Activated naive CD4-positive, alpha-beta T cell treated with anti-CD3 and anti-CD28 coated beads, Interleukin-2, amount 50 U/mL, for 24 hours (primary cell): ENCODE measurements around the gene TMEM18.

ENCODE experiments used
- H3K27ac Mint-ChIP-seq: one replicate; pipeline ENCODE4 v1.8.0; 2021; ENCODE audit warnings: mild to moderate bottlenecking, mixed read lengths
- H3K27me3 Mint-ChIP-seq: one replicate; pipeline ENCODE4 v1.8.0; 2021; ENCODE audit warnings: mixed read lengths
- H3K36me3 Mint-ChIP-seq: one replicate; pipeline ENCODE4 v1.8.0; 2021; ENCODE audit warnings: mixed read lengths
- H3K4me1 Mint-ChIP-seq: one replicate; pipeline ENCODE4 v1.8.0; 2021; ENCODE audit warnings: mixed read lengths
- H3K4me3 Mint-ChIP-seq: one replicate; pipeline ENCODE4 v1.8.0; 2021; ENCODE audit warnings: mild to moderate bottlenecking, mixed read lengths
- H3K9me3 Mint-ChIP-seq: one replicate; pipeline ENCODE4 v1.8.0; 2021; ENCODE audit warnings: mixed read lengths

The TMEM18 gene

DNA sequence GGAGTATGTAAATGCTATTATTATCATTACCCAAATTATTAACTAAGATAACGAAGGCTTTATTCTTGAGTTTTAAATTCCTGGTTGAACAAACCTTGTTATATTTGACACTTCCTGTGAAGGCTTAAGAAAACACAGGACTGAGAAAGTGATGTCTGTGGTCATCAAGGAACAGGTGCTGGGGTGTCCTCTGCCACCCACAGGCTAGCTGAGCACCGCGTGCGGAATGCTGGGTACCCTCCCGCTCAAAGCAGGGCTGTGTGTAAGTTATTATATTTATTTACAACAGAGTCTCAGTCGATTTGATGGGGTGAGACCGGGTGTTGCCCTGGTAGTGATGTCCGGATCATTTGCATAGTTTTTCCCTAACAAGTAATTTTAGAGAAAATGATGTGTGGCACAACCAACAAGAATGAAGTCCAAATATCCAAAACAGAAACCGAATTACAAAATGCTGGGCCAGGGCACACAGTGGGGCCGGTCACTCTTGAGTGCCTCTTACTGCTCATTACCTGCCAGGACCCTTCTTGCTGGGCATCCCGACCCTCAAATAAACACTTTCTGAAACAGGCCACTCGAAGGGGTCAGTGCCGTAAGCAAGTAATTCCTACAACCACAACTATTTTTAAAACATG is 49.2 kb downstream of the TMEM18 start:
- Mint-ChIP-seq H3K4me3 (no peak overlapping the region), H3K9me3 (no peaks in the 10 kb centered on the region), H3K27me3 (no peaks in the 10 kb centered on the region), H3K27ac (no peak overlapping the region), H3K4me1 (no peaks in the 10 kb centered on the region), H3K36me3 (no peaks in the 10 kb centered on the region)

DNA sequence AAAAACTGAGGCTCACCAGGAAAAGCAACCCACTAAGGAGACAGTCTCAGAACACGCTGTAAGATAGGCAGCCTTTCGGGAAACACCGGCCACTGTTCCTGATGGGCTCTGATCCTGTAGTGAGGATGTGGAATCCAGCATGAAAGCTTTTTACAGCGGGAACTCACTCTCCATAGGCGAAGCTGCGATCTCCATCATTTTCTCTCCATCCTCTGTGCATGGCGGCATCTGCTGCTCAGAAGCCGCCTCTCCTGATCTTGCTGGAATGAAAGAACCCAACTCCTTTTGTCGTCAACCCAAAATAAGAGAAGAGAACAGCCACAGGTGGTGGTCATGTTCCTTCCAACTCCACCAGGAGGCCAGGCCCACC is 49.9 kb downstream of the TMEM18 start:
- Mint-ChIP-seq H3K9me3 (no peaks in the 10 kb centered on the region), H3K4me3 (no peak overlapping the region), H3K4me1 (no peaks in the 10 kb centered on the region), H3K27ac (no peak overlapping the region), H3K27me3 (no peaks in the 10 kb centered on the region), H3K36me3 (no peaks in the 10 kb centered on the region)

DNA sequence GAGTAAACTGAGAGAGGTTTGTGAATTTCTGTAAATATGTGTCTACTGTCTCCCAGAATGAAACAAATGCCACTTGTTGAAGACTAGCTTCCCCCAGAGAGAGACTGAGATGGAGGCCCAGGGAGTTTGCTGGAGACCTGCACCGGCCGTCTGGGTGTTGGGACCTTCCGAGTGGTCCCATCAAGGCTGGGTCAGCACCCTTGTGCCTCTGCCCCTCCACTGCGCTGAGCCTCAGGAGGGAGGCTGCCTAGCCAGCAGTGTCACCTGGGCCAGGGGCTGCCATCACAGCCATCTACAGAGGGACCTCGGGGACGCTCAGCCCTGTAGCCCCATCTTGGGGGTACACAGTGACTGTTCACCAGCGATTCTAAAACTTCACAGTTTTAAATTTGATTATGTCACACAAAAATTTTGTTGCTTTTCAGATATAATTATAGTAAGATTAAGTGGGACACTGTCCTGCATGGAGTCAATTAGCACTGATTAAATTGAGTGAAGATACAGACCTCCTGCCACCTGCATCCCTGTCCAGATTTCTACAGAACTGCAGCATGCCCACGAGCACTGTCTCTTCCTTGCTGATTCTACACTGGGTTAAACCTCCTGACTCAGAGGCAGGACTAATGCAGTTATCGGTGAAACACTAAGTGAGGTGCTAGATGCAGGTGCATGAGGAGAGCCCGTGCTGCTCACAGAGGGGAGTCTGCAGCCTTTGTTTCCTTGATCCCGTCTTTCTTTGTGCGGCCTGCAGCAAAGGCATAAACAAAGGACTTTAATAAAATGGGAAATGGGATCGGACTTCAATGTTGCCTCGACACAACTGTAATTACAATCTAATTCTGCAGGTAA is 50.5 kb downstream of the TMEM18 start:
- Mint-ChIP-seq H3K27me3 (no peaks in the 10 kb centered on the region), H3K4me3 (no peak overlapping the region), H3K9me3 (no peaks in the 10 kb centered on the region), H3K36me3 (no peaks in the 10 kb centered on the region), H3K27ac (no peak overlapping the region), H3K4me1 (no peaks in the 10 kb centered on the region)

DNA sequence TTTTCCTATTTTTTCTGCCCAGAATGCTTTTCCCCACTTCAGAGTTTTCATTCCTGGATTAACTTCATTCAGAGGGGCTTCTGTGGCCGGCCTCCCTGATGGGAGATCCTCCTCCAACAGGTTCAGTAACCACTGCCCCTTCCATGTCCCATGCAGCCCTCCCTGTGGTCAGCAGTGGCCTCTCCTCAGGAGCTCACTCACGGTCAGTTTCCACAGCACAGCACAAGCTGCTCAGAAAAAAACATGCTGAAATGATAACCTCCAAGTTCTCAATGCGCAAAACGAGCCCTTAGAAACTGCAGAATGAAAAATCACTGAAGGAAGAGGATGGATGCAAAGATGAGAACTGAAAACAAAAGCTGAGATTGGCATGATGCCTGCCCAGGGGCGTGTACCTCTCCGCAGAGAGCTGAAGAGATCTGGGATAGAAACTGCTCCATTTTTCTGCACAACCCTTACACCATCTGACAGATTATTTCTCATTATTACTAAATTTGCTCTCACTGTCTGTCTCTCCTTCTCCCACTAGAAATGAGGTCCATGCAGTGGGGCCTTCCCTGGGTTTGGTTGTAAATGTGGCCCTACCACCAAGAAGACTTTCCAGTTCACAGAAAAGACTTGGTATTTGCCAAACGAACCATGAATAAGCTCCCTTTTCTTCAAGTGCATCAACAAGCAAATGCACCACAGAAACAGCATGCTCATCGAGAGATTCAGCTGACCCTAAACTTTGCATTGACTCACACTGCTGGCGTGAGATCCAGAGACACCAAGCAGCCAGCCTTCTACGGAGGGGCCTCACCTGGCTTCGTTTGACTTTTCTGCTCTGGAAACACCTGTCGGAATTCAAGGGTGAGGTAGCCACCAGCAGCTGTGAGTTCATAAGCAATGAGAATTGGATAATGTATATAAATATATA is 51.5 kb downstream of the TMEM18 start:
- Mint-ChIP-seq H3K36me3 (no peaks in the 10 kb centered on the region), H3K9me3 (no peaks in the 10 kb centered on the region), H3K4me1 (no peaks in the 10 kb centered on the region), H3K4me3 (no peak overlapping the region), H3K27me3 (no peaks in the 10 kb centered on the region), H3K27ac (no peak overlapping the region)

DNA sequence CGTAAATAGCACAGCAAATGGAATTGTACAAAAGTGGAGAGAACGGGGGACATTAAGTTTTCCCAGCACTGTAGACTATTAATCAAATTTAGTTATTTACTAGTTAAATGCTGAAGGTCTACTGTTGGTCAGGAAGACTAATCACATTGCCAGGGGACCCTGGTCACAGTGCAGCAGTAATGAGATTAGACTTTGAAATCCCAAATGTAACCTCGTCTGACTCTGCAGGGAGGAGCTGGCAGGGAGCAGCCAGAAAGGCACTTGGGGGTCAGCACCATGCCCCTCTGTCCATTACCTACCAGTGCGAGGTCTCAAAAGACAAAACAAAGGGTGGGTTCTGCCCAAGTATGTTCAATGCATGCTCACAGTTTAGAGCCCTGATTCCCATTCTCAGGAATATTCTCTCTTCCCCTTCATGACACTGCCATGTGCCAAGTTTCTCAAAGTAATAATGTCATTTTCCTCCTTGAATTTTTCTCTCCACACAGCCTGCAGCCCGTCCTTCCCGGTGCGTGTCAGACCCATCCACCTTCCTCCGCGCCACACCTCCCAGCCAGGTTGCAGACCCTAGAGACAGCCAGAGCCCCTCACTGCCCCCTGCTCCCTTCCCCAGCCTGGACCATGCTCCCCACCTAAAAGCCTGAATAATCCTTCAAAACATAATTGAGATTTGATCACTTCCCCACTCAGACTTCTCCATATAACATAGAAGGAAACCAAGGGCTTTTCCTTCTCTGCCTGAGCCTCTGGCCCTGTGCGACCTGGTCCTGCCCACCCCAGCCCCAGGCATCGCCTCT is 52.5 kb downstream of the TMEM18 start:
- Mint-ChIP-seq H3K27me3 (no peaks in the 10 kb centered on the region), H3K4me1 (no peaks in the 10 kb centered on the region), H3K36me3 (no peaks in the 10 kb centered on the region), H3K9me3 (no peaks in the 10 kb centered on the region), H3K27ac (no peak overlapping the region), H3K4me3 (no peak overlapping the region)

DNA sequence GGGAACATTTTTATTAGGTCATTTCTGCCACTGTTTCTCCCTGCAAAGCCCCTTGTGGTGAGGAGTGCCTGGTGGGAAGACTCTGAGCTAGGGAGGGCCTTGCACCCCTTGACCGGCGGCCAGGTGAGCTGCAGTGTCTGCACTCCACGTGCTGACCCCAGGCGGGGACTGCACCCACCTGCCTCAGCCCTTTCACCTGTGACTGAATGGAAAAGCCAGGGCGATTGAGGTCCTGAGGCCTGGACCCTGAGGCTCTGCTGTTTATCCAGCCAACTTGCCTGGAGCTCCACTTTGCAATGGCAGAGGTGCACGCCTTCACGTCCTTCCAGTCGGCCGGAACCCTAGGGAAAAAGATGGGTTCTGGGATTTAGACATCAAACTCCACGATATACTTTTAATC is 53.1 kb downstream of the TMEM18 start:
- no peaks in the 10 kb centered on the region for H3K4me1 Mint-ChIP-seq
- no peaks in the 10 kb centered on the region for H3K36me3 Mint-ChIP-seq

DNA sequence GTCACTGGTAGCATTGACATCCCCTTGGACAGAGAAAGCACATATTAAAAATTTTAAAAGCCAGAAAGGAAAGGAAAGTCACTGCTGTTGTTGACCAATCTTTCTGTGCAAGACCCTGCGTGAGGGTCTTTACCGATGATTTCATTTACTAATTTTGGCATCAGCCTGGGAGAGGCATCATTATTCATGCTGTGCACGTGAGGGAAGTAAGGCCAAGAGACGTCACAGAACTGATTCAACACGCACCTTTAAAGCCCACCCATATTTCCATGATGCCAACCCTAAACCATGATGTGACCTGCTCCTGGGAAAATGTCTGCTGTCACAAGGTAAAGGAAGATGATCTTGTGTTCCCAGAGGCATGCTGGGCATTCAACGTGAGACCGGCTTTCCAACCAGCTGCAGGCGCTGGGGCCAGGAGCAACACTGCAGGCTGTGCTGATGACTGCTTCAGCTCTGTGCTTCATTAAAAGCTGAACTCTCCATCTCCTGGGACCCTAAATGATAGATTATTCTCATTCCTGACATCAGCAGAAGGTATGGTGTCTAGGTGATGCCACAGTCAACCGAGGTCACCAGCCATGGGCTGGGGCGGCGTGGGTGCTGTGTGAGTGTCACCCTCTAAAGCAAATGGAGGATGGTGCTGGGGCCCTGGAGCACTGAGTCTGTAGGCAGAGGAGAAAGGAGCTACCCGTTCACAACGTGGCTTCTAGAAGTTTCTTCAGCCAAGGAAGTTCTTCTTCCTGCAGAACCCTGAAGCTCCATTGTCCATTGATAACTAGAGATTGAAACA is 53.9 kb downstream of the TMEM18 start:
- H3K4me1 Mint-ChIP-seq: no peaks in the 10 kb centered on the region
- no peak overlapping the region for H3K27ac Mint-ChIP-seq
- H3K36me3 Mint-ChIP-seq: no peaks in the 10 kb centered on the region
- H3K4me3 Mint-ChIP-seq: no peak overlapping the region
- no peaks in the 10 kb centered on the region for H3K27me3 Mint-ChIP-seq
- H3K9me3 Mint-ChIP-seq: no peaks in the 10 kb centered on the region

More for the DNA sequence above, 53.1 kb downstream of the TMEM18 start:
- Mint-ChIP-seq H3K27ac (no peak overlapping the region), H3K9me3 (no peaks in the 10 kb centered on the region), H3K4me3 (no peak overlapping the region), H3K27me3 (no peaks in the 10 kb centered on the region)

DNA sequence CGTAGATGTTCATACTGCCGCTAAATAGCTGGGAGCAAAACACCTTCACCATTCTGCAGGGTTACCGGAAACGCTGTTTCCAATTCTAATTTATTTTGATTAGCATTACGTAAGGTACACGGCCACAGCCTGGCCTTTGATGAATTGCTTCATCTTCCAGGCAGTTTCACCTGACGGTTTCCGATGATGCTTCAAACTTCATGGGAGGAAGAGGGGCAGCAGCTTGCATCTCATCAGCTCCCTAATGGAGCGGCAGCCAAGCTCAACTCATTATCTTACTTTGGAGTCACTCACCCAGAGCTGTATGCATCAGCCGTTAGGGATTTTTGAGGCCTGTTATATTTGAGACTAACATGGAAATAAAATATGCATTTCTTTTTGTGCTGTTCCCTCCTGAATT is 54.8 kb downstream of the TMEM18 start:
- H3K27me3 Mint-ChIP-seq: no peaks in the 10 kb centered on the region
- no peaks in the 10 kb centered on the region for H3K4me1 Mint-ChIP-seq
- H3K9me3 Mint-ChIP-seq: no peaks in the 10 kb centered on the region
- no peak overlapping the region for H3K4me3 Mint-ChIP-seq
- H3K36me3 Mint-ChIP-seq: no peaks in the 10 kb centered on the region
- H3K27ac Mint-ChIP-seq: no peak overlapping the region

DNA sequence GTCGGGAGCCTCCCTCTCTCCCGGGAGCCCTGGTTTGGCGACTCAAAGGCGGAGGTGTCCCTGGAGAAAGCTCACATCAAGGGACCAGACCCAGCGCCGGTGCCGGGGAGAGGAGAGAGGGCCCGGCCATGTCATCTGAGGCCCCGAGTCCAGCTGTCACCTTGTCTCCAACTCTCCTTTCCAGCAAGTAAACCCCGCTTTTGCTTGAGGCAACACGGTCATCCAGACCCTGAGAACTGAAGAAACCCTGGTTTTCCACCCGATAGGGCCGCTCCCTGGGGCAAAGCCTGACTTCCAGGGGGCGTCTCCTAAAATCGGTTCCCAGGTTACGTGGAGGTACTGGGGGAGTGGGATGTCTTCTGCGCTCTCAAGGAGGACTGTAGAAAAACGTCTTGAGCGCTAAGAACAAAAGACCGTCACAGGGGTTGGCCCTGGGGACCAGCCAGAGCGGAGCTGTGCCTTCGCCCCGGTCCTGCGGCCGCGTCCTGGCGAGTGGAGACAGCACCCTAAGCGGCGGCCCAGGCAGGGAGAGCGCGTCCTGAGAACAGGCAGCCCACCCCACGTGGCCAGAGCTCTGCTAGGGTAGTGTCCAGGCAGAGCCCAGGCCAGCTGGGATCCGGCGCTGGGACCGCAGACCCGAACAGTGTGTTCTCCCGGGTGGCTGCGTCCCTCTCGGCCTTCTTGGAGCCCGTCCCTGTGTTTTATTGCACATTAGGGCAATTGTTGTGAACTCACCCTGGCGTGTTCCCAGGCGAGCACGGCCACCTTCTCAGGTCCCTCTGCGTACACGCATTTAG is 55.7 kb downstream of the TMEM18 start:
- Mint-ChIP-seq H3K9me3 (no peaks in the 10 kb centered on the region), H3K4me1 (no peaks in the 10 kb centered on the region), H3K36me3 (no peaks in the 10 kb centered on the region), H3K4me3 (no peak overlapping the region), H3K27me3 (peaks cover 1% of the 10 kb centered on the region), H3K27ac (no peak overlapping the region)

DNA sequence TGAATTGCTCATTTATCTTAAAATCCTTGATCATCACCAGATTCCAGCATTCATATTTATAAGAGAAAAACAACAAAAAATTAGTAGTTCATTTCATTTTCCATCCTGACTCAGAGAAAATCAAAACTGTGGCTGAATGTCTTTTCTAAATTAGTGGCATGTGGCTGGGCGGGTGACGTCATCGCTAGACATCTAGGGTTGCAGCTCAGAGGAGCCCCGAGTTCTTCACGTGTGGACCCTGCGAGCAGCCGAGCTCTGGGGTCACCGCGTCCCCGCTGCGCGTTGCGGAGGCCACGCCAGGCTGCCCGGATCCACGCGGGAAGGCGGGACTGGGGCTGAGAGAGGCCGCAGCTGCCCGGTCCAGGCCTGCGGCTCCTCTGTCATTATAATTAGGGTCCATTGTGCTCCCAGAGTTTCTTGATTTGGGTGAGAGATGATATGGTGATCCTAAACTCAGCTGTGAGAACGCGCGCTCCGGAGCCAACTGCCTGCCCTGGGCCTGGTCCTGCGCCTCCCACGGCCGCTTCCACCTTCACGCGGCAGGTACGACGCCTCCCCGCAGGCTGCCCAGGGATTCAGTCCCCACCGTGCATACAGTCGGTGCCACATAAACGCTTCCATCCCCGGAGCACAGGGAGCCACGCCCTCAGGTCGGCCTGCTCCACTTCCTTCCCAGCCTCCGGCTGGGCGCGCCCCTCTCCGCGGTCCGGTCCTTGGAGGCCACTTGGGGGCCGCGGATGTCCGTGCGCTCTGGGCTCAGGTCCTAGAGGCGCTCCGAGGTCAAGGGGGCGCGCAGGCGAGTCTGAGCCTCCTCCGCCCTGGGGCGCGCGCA is 56.5 kb downstream of the TMEM18 start:
- Mint-ChIP-seq H3K4me1 (no peaks in the 10 kb centered on the region), H3K4me3 (no peak overlapping the region), H3K9me3 (no peaks in the 10 kb centered on the region), H3K36me3 (no peaks in the 10 kb centered on the region), H3K27ac (no peak overlapping the region), H3K27me3 (peaks cover 4% of the 10 kb centered on the region)

DNA sequence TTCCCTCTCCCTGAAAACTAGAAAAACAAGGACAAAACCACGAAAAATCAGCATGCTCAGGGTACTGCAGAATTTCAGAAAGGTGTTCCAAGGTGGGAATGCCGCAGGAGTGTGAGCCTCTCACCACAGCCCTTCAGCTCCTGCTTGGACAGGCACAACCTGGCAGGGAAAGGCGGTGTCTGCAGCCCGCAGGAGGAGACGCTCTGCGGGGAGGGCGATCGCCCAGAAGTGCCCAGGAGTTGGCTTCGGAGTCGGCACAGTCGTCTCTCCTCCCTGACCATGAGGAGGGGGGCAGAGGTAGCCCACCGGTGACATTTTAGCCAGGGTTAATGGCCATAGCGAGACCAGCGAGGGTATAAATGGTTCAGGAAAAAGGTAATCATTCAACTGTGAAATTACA is 57.2 kb downstream of the TMEM18 start:
- H3K27me3 Mint-ChIP-seq: peaks cover 4% of the 10 kb centered on the region
- no peak overlapping the region for H3K27ac Mint-ChIP-seq
- H3K4me3 Mint-ChIP-seq: no peak overlapping the region
- no peaks in the 10 kb centered on the region for H3K9me3 Mint-ChIP-seq
- no peaks in the 10 kb centered on the region for H3K36me3 Mint-ChIP-seq
- no peaks in the 10 kb centered on the region for H3K4me1 Mint-ChIP-seq

DNA sequence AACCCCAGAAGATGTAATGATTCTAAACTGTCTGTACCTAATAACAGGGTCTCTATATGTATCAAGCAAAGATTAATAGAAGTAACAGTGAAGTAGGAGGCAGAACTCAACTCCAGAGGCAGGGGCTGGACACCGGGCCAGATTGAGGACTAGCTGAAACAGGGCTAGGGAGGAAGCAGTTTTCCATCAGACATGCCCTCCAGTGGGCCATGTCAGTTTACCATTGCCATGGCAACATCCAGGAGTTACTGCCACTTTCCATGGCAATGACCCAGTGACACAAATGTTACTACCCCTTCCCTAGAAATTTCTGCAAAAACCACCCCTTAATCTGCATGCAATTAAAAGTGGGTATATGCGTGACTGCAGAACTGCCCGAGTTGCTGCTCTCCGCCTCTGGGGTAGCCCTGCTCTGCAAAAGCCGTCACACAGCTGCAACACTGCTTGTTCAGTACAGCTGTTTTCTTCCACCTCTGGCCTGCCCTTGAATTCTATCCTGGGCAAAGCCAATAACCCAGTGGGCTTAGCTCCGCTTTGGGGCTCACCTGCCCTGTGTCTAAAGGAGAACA is 58.7 kb downstream of the TMEM18 start:
- Mint-ChIP-seq H3K27me3 (peaks cover 4% of the 10 kb centered on the region), H3K4me3 (no peak overlapping the region), H3K27ac (no peak overlapping the region)

DNA sequence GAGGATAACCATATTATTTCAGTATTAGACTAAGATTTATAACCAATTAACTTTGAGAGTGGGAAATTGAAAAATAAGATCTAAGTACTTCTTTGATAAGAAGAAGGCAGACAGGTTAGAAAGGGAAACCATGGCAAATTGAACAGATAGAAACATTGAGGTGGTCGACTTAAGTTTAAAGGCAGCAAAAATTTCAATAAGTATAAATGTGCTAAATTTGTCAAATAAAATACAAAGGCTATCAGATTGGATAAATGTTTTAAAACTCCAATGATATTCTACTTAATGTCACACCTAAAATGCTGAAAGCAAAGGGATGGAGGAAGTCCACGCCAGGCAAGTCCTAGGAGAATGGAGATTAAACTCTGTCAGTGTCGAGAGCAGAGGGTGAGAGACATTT is 59.2 kb downstream of the TMEM18 start:
- Mint-ChIP-seq H3K4me1 (no peaks in the 10 kb centered on the region), H3K4me3 (no peak overlapping the region), H3K36me3 (no peaks in the 10 kb centered on the region), H3K9me3 (no peaks in the 10 kb centered on the region), H3K27ac (no peak overlapping the region), H3K27me3 (peaks cover 4% of the 10 kb centered on the region)

More for the DNA sequence above, 58.7 kb downstream of the TMEM18 start:
- no peaks in the 10 kb centered on the region for H3K36me3 Mint-ChIP-seq
- H3K9me3 Mint-ChIP-seq: no peaks in the 10 kb centered on the region
- H3K4me1 Mint-ChIP-seq: no peaks in the 10 kb centered on the region
